ENCODE measurements around the gene CCDC80. TPM values are rescaled to one million over a fixed set of nuclear protein-coding genes. Genes with fewer than 3 reads are reported as not detected.

CCDC80 gene
- total RNA-seq, 1 donor from 2014 or later: 160 TPM

DNA sequence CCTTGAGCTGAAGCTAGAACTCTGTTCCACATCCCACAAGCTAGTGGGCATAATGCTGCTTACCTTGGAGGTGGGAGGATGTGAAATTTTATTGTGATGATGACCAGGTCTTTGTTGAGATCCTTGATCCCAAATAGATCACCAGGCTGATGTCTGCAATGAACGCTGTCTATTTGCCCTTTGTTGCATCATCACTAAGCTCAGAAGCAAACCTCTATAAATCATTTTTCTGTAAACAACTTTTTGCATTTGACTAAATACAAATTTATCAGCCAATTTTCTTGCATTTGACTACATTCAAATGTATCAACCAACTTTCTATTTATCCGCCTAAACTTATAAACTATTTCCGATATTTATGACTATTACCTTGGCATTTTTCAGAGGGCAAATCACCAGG is 9.7 kb downstream of the CCDC80 start:
- Histone ChIP-seq H3K9me3 (no peaks in the 10 kb centered on the region), H3K27me3 (no peaks in the 10 kb centered on the region), H3K4me1 (peaks cover 0 to 13% of the 10 kb centered on the region in 2 donors), H3K27ac (no peak overlapping the region), H3K36me3 (no peaks in the 10 kb centered on the region), H3K4me3 (no peak overlapping the region)
- TF ChIP-seq, protein P1, sequence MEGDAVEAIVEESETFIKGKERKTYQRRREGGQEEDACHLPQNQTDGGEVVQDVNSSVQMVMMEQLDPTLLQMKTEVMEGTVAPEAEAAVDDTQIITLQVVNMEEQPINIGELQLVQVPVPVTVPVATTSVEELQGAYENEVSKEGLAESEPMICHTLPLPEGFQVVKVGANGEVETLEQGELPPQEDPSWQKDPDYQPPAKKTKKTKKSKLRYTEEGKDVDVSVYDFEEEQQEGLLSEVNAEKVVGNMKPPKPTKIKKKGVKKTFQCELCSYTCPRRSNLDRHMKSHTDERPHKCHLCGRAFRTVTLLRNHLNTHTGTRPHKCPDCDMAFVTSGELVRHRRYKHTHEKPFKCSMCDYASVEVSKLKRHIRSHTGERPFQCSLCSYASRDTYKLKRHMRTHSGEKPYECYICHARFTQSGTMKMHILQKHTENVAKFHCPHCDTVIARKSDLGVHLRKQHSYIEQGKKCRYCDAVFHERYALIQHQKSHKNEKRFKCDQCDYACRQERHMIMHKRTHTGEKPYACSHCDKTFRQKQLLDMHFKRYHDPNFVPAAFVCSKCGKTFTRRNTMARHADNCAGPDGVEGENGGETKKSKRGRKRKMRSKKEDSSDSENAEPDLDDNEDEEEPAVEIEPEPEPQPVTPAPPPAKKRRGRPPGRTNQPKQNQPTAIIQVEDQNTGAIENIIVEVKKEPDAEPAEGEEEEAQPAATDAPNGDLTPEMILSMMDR (IDR thresholded peaks at IDR 0.05): no peak
- no peak for DNase-seq (ENCODE audit: low spot score in 2 of 2)
- intact Hi-C loops (cut with DNase I): no loop called here

DNA sequence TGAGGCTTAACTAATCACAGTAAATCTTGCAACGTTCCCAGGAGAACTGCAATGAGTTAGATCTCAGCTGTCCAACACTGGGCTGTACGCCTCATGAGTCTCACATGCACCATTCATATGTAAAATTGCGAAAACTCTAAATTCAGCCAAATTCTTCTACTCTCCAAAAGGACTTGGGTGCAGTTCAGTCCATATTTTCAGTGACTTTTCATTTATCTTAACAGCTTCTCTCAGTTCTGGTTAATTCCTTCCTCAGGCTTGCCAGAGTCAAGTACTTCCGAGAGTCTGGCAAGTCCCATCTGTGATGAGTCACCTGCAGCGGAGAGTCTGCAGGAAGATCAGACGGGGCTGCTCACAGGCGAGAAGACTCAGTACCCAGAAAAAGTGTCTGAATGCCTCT is 11.5 kb downstream of the CCDC80 start:
- peak in 1 of 2 donors; percentile 80 for DNase-seq (ENCODE audit: low spot score in 2 of 2)
- H3K9me3 ChIP-seq: no peaks in the 10 kb centered on the region
- H3K36me3 ChIP-seq: no peaks in the 10 kb centered on the region
- no peaks in the 10 kb centered on the region for H3K27me3 ChIP-seq
- no peak overlapping the region for H3K4me3 ChIP-seq
- no peak overlapping the region for H3K27ac ChIP-seq
- peaks cover 0 to 3% of the 10 kb centered on the region in 2 donors for H3K4me1 ChIP-seq
- intact Hi-C loops (cut with DNase I): no loop called here
- TF ChIP-seq, protein P1 (IDR thresholded peaks at IDR 0.05): no peak

DNA sequence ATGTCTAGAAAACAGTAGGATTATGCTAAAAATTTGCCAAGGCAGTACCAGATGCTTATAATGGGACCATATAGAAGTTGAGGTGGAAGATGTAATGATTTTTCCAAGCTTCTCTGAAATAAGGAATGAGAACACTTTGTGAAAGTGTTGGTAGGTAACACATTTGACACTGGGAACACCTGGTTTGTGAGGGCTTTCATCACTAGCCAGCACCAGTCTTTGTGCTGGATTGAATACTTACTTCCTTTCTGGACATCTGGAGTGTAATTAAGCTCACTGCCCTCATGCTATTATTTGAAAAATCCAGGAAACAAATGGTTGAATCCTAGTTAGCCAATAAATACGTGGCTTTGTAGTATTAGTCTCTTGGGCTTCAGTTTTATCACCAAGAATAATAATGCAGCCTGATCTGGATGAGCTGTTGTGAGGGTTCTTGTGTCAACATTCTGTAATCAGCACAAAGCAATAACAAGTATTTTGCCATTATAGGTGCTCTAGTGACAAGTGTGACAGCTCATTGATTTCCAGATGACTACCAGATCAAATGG is 12.9 kb downstream of the CCDC80 start:
- peak overlapping the region in 1 of 2 donors; percentile 69 for H3K27ac ChIP-seq
- TF ChIP-seq, protein P1 (IDR thresholded peaks at IDR 0.05): no peak
- DNase-seq (ENCODE audit: low spot score in 2 of 2): no peak
- no peak overlapping the region for H3K4me3 ChIP-seq
- intact Hi-C loops (cut with DNase I): no loop called here
- no peaks in the 10 kb centered on the region for H3K36me3 ChIP-seq
- no peaks in the 10 kb centered on the region for H3K27me3 ChIP-seq
- no peaks in the 10 kb centered on the region for H3K9me3 ChIP-seq
- H3K4me1 ChIP-seq: peaks cover 0 to 3% of the 10 kb centered on the region in 2 donors

DNA sequence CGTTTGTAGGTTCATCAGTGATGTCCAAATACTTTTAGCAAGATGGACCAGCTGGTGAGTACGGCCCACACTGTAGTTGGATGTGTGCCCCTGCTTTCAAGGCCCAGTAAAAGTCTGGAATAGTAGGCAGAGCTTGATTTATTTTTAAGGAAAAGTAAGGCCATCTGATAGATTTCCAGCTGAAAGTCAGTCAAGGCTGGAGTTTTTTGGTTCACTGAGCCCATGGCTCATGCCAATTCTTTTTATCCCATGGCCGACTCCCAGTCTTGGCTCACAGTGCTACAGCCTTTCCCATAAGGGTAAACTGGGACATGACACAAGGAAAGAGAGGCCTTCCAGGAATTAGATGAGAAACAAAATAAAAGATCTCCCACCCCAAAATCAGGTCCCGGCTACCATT is 13.5 kb downstream of the CCDC80 start:
- Histone ChIP-seq H3K36me3 (no peaks in the 10 kb centered on the region), H3K27ac (peak overlapping the region in 1 of 2 donors; percentile 69), H3K4me1 (peaks cover 0 to 3% of the 10 kb centered on the region in 2 donors), H3K27me3 (no peaks in the 10 kb centered on the region), H3K4me3 (no peak overlapping the region), H3K9me3 (no peaks in the 10 kb centered on the region)
- TF ChIP-seq, protein P1 (IDR thresholded peaks at IDR 0.05): no peak
- DNase-seq (ENCODE audit: low spot score in 2 of 2): no peak
- intact Hi-C loops (cut with DNase I): no loop called here

DNA sequence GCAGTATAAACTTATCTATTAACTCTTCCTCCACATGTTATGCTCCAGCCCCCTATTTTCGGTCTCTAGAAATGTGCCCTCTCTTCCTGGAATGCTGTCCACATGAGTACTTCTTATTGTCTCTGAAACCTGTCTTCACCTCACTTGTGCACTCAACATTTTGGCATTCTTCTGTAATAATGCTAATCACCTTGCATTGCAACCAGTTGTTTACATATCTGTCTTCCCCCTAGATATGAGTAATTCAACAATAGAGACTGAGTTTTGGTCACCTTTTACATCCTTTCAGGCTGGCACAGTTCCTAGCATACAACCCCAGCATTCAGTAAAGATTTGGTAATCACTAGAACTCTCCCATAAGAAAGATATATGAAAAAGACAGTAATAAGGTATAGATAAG is 17.2 kb downstream of the CCDC80 start:
- no peak for DNase-seq (ENCODE audit: low spot score in 2 of 2)
- TF ChIP-seq, protein P1 (IDR thresholded peaks at IDR 0.05): no peak
- intact Hi-C loops (cut with DNase I): no loop called here
- Histone ChIP-seq H3K27me3 (no peaks in the 10 kb centered on the region), H3K4me1 (peaks cover 0 to 3% of the 10 kb centered on the region in 2 donors), H3K36me3 (peaks cover 0 to 2% of the 10 kb centered on the region in 2 donors), H3K4me3 (no peak overlapping the region), H3K9me3 (no peaks in the 10 kb centered on the region), H3K27ac (no peak overlapping the region)

DNA sequence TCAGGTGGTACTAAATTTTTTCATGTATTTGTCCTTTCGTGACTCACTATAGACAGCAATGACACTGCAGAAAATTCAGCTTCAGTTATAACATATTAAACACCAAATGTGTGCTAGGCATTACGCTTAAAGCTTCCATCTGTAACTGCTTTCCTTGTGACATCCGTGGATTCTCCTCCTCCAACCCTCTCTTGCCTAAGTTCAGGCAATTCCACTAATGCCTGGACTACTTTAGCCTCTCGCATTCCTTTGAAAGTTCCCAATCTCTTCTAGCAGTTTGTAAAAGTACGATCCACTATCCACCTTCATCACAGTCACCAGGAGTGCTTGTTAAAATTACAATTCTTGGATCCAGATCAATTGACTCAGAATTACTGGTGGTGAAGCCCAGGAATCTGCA is 17.7 kb downstream of the CCDC80 start:
- intact Hi-C loops (cut with DNase I): no loop called here

More for the DNA sequence above, 17.7 kb downstream of the CCDC80 start:
- no peak overlapping the region for H3K27ac ChIP-seq
- H3K4me1 ChIP-seq: peaks cover 0 to 3% of the 10 kb centered on the region in 2 donors
- TF ChIP-seq, protein P1 (IDR thresholded peaks at IDR 0.05): no peak
- H3K9me3 ChIP-seq: no peaks in the 10 kb centered on the region
- no peak overlapping the region for H3K4me3 ChIP-seq
- no peaks in the 10 kb centered on the region for H3K27me3 ChIP-seq
- no peak for DNase-seq (ENCODE audit: low spot score in 2 of 2)
- H3K36me3 ChIP-seq: peaks cover 3% of the 10 kb centered on the region in 2 donors
